Adrenal gland (tissue), 5 donors: ENCODE measurements around the gene CLK3.

Experiments used
- CTCF ChIP-seq, 6 experiments: fragments of 450-650 bp in 4 of 6; fragments of 200-600 bp in 2 of 6; sonication (generic) in 1 of 6; IDR thresholded peaks; 1 replicate in 5 of 6; 2 replicates in 1 of 6; pipeline versions ENCODE4 v1.5.1 to v1.8.0; 2016 to 2021; ENCODE audit warnings: antibody characterized with exemption in 6 of 6, mild to moderate bottlenecking in 2 of 6, moderate library complexity in 1 of 6
- POLR2A ChIP-seq, 2 donors: fragments of 450-650 bp; IDR thresholded peaks; one replicate each; pipeline ENCODE4 v1.6.1; 2017; ENCODE audit warnings: antibody characterized with exemption in 2 of 2, mild to moderate bottlenecking in 2 of 2, moderate library complexity in 1 of 2
- donor health status: DM: no; HTN: no; CAD: no.

DNA sequence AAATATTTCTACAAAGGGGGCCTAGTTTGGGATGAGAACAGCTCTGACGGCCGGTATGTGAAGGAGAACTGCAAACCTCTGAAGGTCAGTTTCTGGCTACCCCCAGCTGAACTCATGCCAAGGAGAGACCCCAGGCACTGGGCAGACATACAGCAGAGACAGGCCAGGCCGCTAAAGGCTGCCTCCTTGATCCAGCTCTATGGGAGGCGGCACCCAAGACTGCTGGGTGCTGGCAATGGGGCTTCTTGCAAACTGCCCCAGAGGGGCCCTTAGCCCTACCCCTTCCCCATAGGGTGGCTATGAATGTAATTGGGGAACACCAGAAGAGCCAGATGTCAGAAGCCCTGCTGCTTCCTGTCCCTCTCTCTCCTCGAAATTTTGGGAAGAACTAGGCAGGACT lies 13.3 kb downstream of the CLK3 start:
- TF ChIP-seq CTCF (IDR thresholded peaks at IDR 0.05) (no peak), POLR2A (IDR thresholded peaks at IDR 0.05) (no peak)
